Transverse colon (tissue), 3 donors: ENCODE data around the gene CD22.

Experiments used
- CTCF ChIP-seq, 5 experiments: fragments of 200-600 bp in 3 of 5; fragments of 450-650 bp in 2 of 5; sonication (generic) in 3 of 5; IDR thresholded peaks; 1 replicate in 2 of 5; 2 replicates in 3 of 5; pipeline ENCODE4 v1.5.1; 2016 to 2017; ENCODE audit warnings: antibody characterized with exemption in 5 of 5, inconsistent platforms in 3 of 5, mild to moderate bottlenecking in 2 of 5, moderate library complexity in 1 of 5
- POLR2A ChIP-seq: fragments of 450-650 bp; IDR thresholded peaks from one replicate; pipeline ENCODE4 v1.6.1; 2016; ENCODE audit warnings: antibody characterized with exemption, mild to moderate bottlenecking, moderate library complexity

- no peak for TF ChIP-seq CTCF (IDR thresholded peaks at IDR 0.05)
- no peak for TF ChIP-seq POLR2A
Observed at GRCh38 chr19:35355791-35356460, 26.9 kb downstream of the CD22 start.
